Femur (tissue), 1 donor: Measurements from ENCODE around the gene CHRNA4.

Experiments used
- DNase-seq: peaks from one replicate; pipeline ENCODE4 v3.0.0-alpha.2; 2017

CHRNA4 gene

GRCh38 chr20:63376283-63377250, 15.4 kb upstream of the CHRNA4 start:
- DNase-seq: no peak

- DNase-seq: no peak
These were observed 14.3 kb upstream of the CHRNA4 start for GRCh38 chr20:63375438-63375837.

GRCh38 chr20:63374504-63374903, 13.4 kb upstream of the CHRNA4 start:
- no peak for DNase-seq

- no peak for DNase-seq
These were observed 12.8 kb upstream of the CHRNA4 start for GRCh38 chr20:63373996-63374395.

GRCh38 chr20:63372971-63373885, 12.1 kb upstream of the CHRNA4 start:
- no peak for DNase-seq

- no peak for DNase-seq
These were observed 10.2 kb upstream of the CHRNA4 start for GRCh38 chr20:63371291-63371865.

GRCh38 chr20:63370618-63371187, 9.6 kb upstream of the CHRNA4 start:
- DNase-seq: no peak

GRCh38 chr20:63369724-63370617, 8.8 kb upstream of the CHRNA4 start:
- no peak for DNase-seq

GRCh38 chr20:63369024-63369530, 7.9 kb upstream of the CHRNA4 start:
- no peak for DNase-seq

GRCh38 chr20:63368151-63368550, 7.0 kb upstream of the CHRNA4 start:
- DNase-seq: no peak

- DNase-seq: no peak
These were observed 6.4 kb upstream of the CHRNA4 start for GRCh38 chr20:63367446-63368055.

GRCh38 chr20:63366390-63367365, 5.5 kb upstream of the CHRNA4 start:
- no peak for DNase-seq

GRCh38 chr20:63365601-63366389, 4.6 kb upstream of the CHRNA4 start:
- DNase-seq: no peak

GRCh38 chr20:63364801-63365585, 3.8 kb upstream of the CHRNA4 start:
- DNase-seq: no peak

- no peak for DNase-seq
These were observed 2.9 kb upstream of the CHRNA4 start for GRCh38 chr20:63363981-63364561.

- DNase-seq: no peak
These were observed 2.1 kb upstream of the CHRNA4 start for GRCh38 chr20:63363013-63363957.
